Fibroblast of mammary gland (primary cell): ENCODE results near the gene B3GAT1.

ENCODE experiments used
- DNase-seq: peaks from one replicate; pipeline ENCODE4 v3.0.0-alpha.2; 2010; ENCODE audit warnings: low read depth
- H3K4me3 ChIP-seq: 2 replicates; pipeline ENCODE4 v1.5.1; 2011; ENCODE audit warnings: low read depth, mild to moderate bottlenecking, low read length, moderate library complexity; ENCODE audit not compliant: control insufficient read depth
- TF ChIP-seq, protein P1 (sequence below): conservative IDR thresholded peaks from 2 replicates; pipeline ENCODE4 v1.5.1; 2011; ENCODE audit warnings: low read depth, low read length, inconsistent platforms; ENCODE audit not compliant: control insufficient read depth, insufficient read depth

Gene B3GAT1

DNA sequence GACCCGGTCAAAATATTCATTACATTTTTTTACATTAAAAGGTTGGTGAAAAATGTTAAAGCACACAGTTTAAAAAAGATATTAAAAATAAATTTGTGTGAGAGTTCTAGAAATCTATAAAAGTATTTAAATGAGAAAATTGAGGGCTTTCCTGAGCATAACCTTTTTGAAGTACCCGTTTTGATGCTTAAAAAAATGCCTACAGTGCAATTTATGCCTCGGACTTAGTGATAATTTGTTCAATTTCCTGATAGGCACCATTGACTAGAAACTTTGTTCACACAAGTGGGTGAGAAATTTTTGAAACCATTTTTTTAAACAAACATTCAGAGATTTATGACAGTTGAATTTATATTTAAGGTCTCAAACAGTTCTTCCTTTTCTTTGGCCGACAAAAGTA, 29.7 kb upstream of the B3GAT1 start:
- no peak for DNase-seq

DNA sequence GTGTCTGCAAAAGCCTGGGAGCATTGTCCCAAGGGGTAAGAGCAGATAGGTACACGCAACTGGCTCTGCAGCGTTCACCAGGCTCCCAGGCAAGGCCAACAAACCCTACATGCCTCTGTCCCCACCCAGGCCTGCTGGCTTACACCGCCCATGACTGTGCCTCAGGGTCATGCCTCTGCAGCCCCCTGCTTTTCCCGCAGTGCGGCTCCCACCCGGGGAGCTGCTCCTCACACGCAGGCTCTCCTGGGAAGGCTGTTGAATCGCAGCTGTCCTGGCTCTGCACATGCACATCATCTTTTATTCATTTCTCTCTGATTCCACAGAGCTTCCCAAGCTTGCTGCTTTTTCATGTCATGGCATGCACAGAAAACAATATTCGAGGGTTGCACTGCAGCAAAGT, 29.2 kb upstream of the B3GAT1 start:
- TF ChIP-seq, protein P1, sequence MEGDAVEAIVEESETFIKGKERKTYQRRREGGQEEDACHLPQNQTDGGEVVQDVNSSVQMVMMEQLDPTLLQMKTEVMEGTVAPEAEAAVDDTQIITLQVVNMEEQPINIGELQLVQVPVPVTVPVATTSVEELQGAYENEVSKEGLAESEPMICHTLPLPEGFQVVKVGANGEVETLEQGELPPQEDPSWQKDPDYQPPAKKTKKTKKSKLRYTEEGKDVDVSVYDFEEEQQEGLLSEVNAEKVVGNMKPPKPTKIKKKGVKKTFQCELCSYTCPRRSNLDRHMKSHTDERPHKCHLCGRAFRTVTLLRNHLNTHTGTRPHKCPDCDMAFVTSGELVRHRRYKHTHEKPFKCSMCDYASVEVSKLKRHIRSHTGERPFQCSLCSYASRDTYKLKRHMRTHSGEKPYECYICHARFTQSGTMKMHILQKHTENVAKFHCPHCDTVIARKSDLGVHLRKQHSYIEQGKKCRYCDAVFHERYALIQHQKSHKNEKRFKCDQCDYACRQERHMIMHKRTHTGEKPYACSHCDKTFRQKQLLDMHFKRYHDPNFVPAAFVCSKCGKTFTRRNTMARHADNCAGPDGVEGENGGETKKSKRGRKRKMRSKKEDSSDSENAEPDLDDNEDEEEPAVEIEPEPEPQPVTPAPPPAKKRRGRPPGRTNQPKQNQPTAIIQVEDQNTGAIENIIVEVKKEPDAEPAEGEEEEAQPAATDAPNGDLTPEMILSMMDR = no peak
- no peak overlapping the region for H3K4me3 ChIP-seq
- no peak for DNase-seq

More for the DNA sequence above, 29.7 kb upstream of the B3GAT1 start:
- H3K4me3 ChIP-seq = no peak overlapping the region
- TF ChIP-seq, protein P1 = no peak

DNA sequence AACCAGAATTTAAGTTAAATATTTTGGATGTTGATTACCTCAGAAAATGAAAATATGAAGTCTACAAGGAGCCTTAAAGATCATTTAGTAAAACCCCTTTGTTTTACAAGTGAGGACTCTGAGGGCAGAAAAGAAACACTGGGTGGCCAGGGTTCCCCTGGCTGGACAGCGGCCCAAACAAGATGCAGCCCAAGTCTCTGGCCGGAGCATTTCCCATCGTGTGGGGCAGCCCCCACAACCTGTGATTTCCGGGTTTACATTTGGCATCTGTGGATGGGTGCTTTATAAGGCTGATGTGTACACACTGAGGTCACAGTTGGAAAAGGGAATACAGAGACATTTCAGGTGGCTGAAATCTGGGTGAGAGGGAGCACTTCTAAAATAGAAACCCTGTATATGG, 28.8 kb upstream of the B3GAT1 start:
- TF ChIP-seq, protein P1 = no peak
- DNase-seq = no peak

DNA sequence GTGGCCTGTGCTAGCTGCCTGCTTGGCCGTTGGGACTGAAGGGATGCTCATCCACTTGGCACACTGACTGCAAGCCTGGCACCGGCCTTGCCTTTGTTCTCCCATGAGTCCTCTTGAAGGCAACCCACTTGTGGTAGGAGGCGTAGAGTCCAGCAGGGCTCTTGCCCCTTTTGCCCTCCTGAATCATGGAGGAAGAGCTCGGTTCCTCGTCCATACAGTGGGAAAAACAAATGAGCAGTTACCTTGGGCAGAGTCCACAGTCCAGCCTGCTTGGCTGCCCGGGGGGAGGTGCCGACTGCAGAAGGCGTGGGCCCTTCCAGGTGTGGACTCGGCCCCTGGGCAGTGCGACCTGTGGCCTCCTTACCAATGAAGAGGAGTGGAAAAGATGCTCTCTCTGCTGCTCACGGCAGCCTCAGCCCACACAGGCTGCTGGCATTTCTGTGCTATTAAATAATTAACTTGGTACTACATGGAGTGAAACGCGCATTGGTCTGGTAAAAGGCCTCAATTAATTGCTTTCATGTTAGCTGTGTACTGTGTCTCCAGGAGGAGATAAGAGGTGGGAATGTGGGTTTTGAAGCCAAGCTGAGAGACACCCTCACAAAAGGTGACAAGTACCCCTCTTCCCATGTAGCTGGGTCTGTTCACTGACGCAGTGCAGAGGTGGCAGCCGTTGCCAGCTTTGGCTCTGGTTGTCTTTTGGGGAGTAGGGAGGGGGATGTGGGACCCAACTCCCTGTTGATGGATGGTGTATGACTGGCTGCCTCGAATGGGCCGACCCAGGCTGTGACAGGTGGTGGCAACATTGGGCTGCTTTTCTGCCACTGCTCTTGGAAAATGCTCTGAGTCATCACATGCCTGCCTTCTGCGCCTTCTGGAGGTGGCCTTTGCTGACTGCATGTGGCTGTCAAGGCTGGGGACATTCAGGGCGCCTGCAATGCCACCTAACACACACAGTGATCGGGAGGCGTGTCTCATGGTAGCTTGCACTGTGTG, 26.8 kb upstream of the B3GAT1 start:
- DNase-seq = no peak
- H3K4me3 ChIP-seq = no peak overlapping the region
- TF ChIP-seq, protein P1 = no peak

More for the DNA sequence above, 28.8 kb upstream of the B3GAT1 start:
- no peak overlapping the region for H3K4me3 ChIP-seq

DNA sequence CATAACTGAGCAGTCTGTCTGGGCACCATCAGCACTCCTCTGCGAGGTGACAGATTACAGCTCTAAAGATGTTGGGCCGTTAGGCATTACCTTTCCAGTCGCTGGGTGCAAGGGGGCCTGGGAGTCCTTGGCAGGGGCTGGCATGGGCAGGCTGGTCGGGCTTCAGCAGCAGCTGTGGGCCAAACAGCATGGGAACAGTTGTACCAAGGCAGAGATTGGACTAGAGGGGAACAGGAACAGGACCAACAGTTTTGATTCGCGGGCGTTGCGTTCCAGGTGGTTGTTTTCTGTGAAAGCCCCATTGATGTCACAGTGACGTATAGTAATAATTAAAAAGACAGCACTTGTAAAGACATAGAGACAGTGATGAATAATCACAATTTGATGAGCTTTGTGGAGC, 25.8 kb upstream of the B3GAT1 start:
- H3K4me3 ChIP-seq = no peak overlapping the region
- DNase-seq = no peak
- TF ChIP-seq, protein P1 = no peak

DNA sequence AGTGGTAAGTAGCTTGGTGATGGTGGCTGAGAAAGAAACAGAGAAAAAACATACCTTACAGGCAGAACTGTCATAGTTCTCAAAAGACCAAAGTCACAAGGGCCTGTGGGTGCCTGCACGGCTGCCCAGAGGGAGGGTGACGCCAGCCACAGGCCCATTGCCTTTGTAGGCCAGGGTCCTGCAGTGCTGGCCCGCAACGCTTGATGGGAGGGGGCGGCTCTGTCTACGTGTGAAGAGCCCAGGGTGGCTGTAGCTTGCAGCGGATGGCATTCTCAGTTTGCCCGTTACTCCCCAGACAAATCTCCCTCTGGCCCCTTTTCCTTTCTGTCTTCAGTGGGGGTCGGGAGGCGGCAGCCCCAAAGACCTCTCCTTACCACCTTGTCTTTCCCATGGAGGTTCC, 24.7 kb upstream of the B3GAT1 start:
- H3K4me3 ChIP-seq = no peak overlapping the region
- TF ChIP-seq, protein P1 = no peak
- no peak for DNase-seq
